Measurements from ENCODE around the gene ADCY6.

The ADCY6 gene

DNA sequence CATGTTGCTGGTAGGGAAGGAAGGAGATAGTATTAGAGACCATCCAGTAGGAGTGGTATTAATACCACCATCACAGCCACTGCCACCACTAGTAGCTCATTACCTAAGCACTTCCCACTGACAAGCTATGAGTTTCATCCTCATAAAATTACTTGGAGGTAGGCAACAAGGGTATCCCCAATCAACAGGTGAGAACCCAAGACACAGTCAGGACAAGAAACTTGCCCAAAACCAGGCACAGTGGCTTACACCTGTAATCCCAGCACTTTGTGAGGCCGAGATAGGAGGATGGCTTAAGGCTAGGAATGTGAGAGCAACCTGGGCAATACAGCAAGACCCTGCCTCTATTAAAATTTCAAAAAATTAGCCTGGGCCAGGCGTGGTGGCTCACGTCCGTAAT, 5.5 kb downstream of the ADCY6 start:
- no peak for DNase-seq (ENCODE audit: low read depth, low spot score)
- Histone ChIP-seq H3K27ac (no peak overlapping the region), H3K36me3 (ENCODE audit: insufficient read depth, low read length) (no peaks in the 10 kb centered on the region), H3K4me3 (no peak overlapping the region), H3K9ac (ENCODE audit: insufficient read length) (no peak overlapping the region), H3K9me3 (ENCODE audit: low read depth, low read length) (no peaks in the 10 kb centered on the region)
- TF ChIP-seq EZH2 (IDR thresholded peaks at IDR 0.05) (no peak), POLR2AphosphoS5 (IDR thresholded peaks at IDR 0.05; ENCODE audit: borderline replicate concordance, low read depth, low read length) (no peak), FOXP2 (optimal IDR thresholded peaks at IDR 0.05; ENCODE audit: control extremely low read depth, extremely low read length, insufficient read depth) (no peak)

DNA sequence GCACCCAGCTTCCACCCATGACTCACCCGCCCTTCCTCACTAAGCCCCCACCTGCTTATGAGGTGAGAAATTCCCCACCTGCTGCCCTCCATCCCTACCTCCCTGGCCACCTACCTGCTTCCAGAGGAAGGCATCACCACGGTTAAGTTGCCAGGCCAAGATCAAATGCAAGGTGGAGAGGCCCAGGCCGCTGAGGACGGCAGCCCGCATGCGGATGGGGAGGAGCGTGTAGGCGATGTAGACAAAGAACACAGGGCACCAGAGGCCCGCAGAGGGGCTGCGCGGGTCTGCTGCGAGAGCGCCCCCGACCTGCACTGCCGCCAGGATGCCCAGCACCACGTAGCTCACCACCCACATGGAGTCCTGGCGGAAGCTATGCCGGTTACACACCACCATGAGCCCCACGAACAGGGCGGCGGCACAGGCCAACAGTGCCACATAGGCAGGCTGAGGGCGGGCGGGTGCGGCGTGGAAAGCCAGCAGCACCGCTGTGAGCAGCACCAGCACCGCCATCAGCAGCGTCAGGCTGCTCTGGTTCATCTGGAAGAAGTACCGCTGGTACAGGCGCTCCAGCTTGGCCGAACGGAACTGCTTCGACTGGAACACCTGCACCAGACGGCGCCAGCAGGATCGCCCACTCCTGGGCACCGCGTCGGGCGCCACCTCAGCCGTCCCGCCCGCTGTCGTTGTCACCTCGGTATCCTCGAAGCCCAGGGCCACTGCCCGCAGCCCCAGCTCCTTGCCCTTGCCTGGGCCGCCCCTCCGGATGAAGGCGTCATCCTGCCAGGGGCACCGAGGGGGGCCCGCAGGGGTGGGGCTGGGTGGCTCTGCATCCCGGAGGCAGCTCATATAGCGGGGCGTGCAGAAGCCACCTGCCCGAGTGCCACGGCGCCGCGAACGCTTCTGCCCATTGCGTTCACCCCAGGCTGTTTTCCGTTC, 6.2 kb downstream of the ADCY6 start:
- Histone ChIP-seq H3K4me3 (no peak overlapping the region), H3K9ac (ENCODE audit: insufficient read length) (no peak overlapping the region), H3K9me3 (ENCODE audit: low read depth, low read length) (no peaks in the 10 kb centered on the region), H3K36me3 (ENCODE audit: insufficient read depth, low read length) (no peaks in the 10 kb centered on the region), H3K27ac (no peak overlapping the region)
- TF ChIP-seq EZH2 (IDR thresholded peaks at IDR 0.05) (no peak), FOXP2 (optimal IDR thresholded peaks at IDR 0.05; ENCODE audit: control extremely low read depth, extremely low read length, insufficient read depth) (no peak), POLR2AphosphoS5 (IDR thresholded peaks at IDR 0.05; ENCODE audit: borderline replicate concordance, low read depth, low read length) (no peak)
- no peak for DNase-seq (ENCODE audit: low read depth, low spot score)

- Histone ChIP-seq H3K4me3 (no peak overlapping the region), H3K27ac (no peak overlapping the region), H3K9ac (ENCODE audit: insufficient read length) (no peak overlapping the region), H3K36me3 (ENCODE audit: insufficient read depth, low read length) (no peaks in the 10 kb centered on the region), H3K9me3 (ENCODE audit: low read depth, low read length) (no peaks in the 10 kb centered on the region)
- no peak for DNase-seq (ENCODE audit: low read depth, low spot score)
- TF ChIP-seq POLR2AphosphoS5 (IDR thresholded peaks at IDR 0.05; ENCODE audit: borderline replicate concordance, low read depth, low read length): no peak
- no peak for TF ChIP-seq FOXP2 (optimal IDR thresholded peaks at IDR 0.05; ENCODE audit: control extremely low read depth, extremely low read length, insufficient read depth)
These were observed 7.0 kb downstream of the ADCY6 start for GRCh38 chr12:48781750-48782456.

DNA sequence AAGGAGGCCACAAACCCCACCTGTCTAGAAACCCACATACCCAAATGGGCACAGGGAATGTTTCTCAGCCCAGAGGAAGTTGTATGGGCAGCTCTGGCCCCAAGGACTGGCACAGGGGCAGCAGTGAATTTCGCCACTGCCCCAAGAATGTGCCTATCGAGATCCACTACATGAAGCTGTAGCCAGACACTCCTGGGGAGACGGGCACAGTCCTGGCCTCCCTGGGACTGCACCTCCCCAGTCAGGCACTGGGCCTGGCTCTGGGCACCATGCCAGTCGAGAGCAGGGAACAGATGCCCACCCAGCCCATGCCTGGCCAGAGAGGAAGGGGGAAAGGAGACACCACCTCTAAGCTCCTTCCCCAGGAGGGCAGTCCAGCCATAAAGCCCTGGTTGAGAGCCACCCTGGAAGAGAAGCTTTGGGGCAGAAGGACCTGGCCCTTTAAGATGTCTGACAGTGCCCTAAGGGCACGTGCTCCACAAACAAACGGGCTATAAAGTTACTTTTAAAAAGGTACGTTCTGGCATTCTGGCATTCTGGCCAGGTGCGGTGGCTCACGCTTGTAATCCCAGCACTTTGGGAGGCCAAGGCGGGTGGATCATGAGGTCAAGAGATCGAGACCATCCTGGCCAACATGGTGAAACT, 8.4 kb downstream of the ADCY6 start:
- TF ChIP-seq FOXP2 (optimal IDR thresholded peaks at IDR 0.05; ENCODE audit: control extremely low read depth, extremely low read length, insufficient read depth): no peak
- TF ChIP-seq EZH2 (IDR thresholded peaks at IDR 0.05): no peak
- TF ChIP-seq POLR2AphosphoS5 (IDR thresholded peaks at IDR 0.05; ENCODE audit: borderline replicate concordance, low read depth, low read length): no peak
- H3K27ac ChIP-seq: no peak overlapping the region
- DNase-seq (ENCODE audit: low read depth, low spot score): no peak

DNA sequence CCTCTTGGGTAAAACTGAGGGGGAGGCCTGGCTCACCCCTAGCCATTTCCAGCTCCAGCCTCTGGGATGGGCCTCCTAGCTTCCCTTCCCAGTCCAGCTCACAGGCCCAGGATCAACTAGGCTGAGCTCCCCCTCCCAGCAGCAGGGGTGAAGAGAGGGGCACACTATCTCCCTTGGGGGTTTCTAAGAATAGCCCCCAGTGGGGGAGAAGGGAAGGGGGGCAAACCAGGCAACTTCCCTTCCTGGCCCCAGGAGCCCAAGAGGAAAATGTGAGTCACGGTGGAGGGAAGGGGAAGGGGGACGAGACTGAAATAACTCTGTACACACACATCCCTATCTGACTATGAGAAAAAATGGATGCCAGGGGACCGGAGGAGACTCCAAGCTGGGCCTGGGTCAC, 9.0 kb downstream of the ADCY6 start:
- no peak overlapping the region for H3K27ac ChIP-seq
- H3K9me3 ChIP-seq (ENCODE audit: low read depth, low read length): no peaks in the 10 kb centered on the region
- no peak overlapping the region for H3K9ac ChIP-seq (ENCODE audit: insufficient read length)
- no peak overlapping the region for H3K4me3 ChIP-seq
- H3K36me3 ChIP-seq (ENCODE audit: insufficient read depth, low read length): no peaks in the 10 kb centered on the region
- DNase-seq (ENCODE audit: low read depth, low spot score): no peak
- TF ChIP-seq EZH2 (IDR thresholded peaks at IDR 0.05) (no peak), FOXP2 (optimal IDR thresholded peaks at IDR 0.05; ENCODE audit: control extremely low read depth, extremely low read length, insufficient read depth) (no peak), POLR2AphosphoS5 (IDR thresholded peaks at IDR 0.05; ENCODE audit: borderline replicate concordance, low read depth, low read length) (no peak)

More for the DNA sequence above, 8.4 kb downstream of the ADCY6 start:
- H3K9me3 ChIP-seq (ENCODE audit: low read depth, low read length): no peaks in the 10 kb centered on the region
- H3K4me3 ChIP-seq: no peak overlapping the region
- no peak overlapping the region for H3K9ac ChIP-seq (ENCODE audit: insufficient read length)
- H3K36me3 ChIP-seq (ENCODE audit: insufficient read depth, low read length): no peaks in the 10 kb centered on the region

DNA sequence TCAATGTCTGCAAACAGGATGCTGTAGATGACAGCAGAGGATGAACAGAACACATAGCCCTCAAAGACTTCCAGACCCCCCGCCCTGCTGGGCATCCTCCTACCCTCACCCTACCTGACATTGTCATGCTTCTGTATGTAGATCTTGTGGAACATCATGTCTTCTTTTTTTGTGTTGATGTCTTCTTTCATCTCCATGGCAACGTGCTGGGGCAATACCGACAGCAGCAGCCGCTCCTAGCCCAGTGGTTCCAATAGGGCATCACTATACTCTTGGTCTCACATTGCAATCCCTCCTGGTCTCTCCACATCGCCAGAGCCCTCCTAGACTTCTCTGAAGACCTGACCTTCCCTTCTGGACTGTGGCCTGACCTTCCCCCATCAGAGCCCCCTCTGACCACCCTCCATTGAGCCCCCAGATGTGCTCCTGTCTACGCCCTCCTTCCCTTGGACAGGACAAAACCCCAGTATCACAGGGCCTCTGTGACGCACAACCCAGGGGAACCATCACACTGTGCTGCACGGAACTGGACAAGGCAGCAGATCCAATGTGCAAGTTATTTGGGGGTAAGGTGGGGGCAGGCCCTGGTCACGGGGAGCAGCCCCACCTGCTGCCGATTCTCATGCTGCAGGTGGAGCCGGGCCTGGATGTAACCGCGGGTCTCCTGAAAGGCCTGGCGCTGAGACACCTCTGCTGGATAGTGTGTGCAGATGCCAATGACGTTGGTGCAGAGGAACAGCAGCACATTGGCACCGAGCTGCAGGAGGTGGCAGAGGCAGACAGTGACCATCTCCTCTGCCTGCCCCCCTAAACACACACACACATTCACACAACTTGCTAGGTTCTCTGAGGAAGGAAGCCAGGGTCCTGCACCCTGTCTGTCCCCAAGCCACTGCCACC, 11.1 kb downstream of the ADCY6 start:
- TF ChIP-seq FOXP2 (optimal IDR thresholded peaks at IDR 0.05; ENCODE audit: control extremely low read depth, extremely low read length, insufficient read depth) (no peak), EZH2 (IDR thresholded peaks at IDR 0.05) (no peak), POLR2AphosphoS5 (IDR thresholded peaks at IDR 0.05; ENCODE audit: borderline replicate concordance, low read depth, low read length) (no peak)
- H3K36me3 ChIP-seq (ENCODE audit: insufficient read depth, low read length): no peaks in the 10 kb centered on the region

GRCh38 chr12:48776956-48777355, 11.9 kb downstream of the ADCY6 start:
- Histone ChIP-seq H3K36me3 (ENCODE audit: insufficient read depth, low read length) (no peaks in the 10 kb centered on the region), H3K9ac (ENCODE audit: insufficient read length) (no peak overlapping the region), H3K9me3 (ENCODE audit: low read depth, low read length) (no peaks in the 10 kb centered on the region), H3K27ac (no peak overlapping the region), H3K4me3 (no peak overlapping the region)
- no peak for DNase-seq (ENCODE audit: low read depth, low spot score)
- no peak for TF ChIP-seq FOXP2 (optimal IDR thresholded peaks at IDR 0.05; ENCODE audit: control extremely low read depth, extremely low read length, insufficient read depth)
- TF ChIP-seq POLR2AphosphoS5 (IDR thresholded peaks at IDR 0.05; ENCODE audit: borderline replicate concordance, low read depth, low read length): no peak
- no peak for TF ChIP-seq EZH2 (IDR thresholded peaks at IDR 0.05)

More for the DNA sequence above, 11.1 kb downstream of the ADCY6 start:
- Histone ChIP-seq H3K9me3 (ENCODE audit: low read depth, low read length) (no peaks in the 10 kb centered on the region), H3K4me3 (no peak overlapping the region), H3K9ac (ENCODE audit: insufficient read length) (no peak overlapping the region), H3K27ac (no peak overlapping the region)
- DNase-seq (ENCODE audit: low read depth, low spot score): no peak
